ENCODE measurements around the gene FGF5. TPM values are rescaled to one million over a fixed set of nuclear protein-coding genes. Genes with fewer than 3 reads are reported as not detected.

FGF5 gene
- total RNA-seq, 1 experiment from 2014 or later, result not detected

DNA sequence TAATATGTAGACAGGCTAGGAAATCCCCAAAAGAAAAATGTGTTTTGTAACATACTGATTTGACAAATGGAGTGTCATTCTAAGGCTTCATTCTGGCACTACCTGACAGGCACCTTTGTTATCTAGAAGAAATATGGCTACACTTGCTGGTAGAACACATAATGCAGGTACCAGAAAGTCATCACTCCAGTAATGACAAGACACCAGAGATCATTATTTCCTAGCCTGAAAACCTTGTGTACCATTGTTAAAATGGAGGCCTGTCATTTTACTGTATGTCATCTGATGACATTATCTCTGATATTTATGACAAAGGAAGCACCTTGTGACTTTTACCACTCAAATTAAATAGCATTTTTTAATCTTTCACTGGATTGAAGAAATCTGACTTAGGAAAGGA is 13.5 kb upstream of the FGF5 start:
- Histone ChIP-seq H3K79me2 (ENCODE audit: insufficient read depth, low read length) (no peaks in the 10 kb centered on the region), H2AFZ (ENCODE audit: low read length) (no peak overlapping the region), H3K79me1 (ENCODE audit: insufficient read depth, low read depth, low read length, poor library complexity, severe bottlenecking) (no peaks in the 10 kb centered on the region), H3K27ac (ENCODE audit: insufficient read length, low read depth, low read length) (no peak overlapping the region), H3T11ph (ENCODE audit: low read length) (no peak overlapping the region), H3K18ac (ENCODE audit: insufficient read length, low read depth, low read length) (no peak overlapping the region), H2BK120ac (ENCODE audit: low read depth, low read length, poor library complexity, severe bottlenecking) (no peak overlapping the region), H3K23me2 (ENCODE audit: insufficient read length, low read depth, low read length, poor library complexity, severe bottlenecking) (no peaks in the 10 kb centered on the region), H4K91ac (ENCODE audit: insufficient read length, low read depth, low read length) (no peak overlapping the region), H2BK20ac (ENCODE audit: low read depth, low read length, poor library complexity, severe bottlenecking) (no peak overlapping the region), H2BK5ac (ENCODE audit: insufficient read length, low read length) (no peak overlapping the region), H4K5ac (ENCODE audit: insufficient read length, low read depth, low read length) (no peak overlapping the region), H3K9ac (ENCODE audit: extremely low read depth, insufficient read length, low read length) (no peak overlapping the region), H3K4ac (ENCODE audit: low read depth, low read length) (no peak overlapping the region), H3K14ac (ENCODE audit: insufficient read depth, low read length) (no peak overlapping the region), H3K4me1 (ENCODE audit: insufficient read depth, low read length) (no peaks in the 10 kb centered on the region), H3K4me2 (ENCODE audit: insufficient read depth, insufficient read length, low read length) (no peak overlapping the region), H2BK15ac (ENCODE audit: low read depth, low read length) (no peak overlapping the region), H4K20me1 (ENCODE audit: control insufficient read depth, insufficient read depth, insufficient read length) (no peaks in the 10 kb centered on the region), H2BK12ac (ENCODE audit: insufficient read length, low read depth, low read length) (no peak overlapping the region), H3K23ac (ENCODE audit: insufficient read length, low read depth, low read length) (no peak overlapping the region), H3K56ac (ENCODE audit: insufficient read length, low read depth, low read length) (no peak overlapping the region), H4K8ac (replicated peaks; ENCODE audit: insufficient read length, low read depth, low read length) (no peak overlapping the region), H2AK5ac (ENCODE audit: insufficient read length, low read length) (no peak overlapping the region), H3K27me3 (ENCODE audit: insufficient read depth, low read length) (no peaks in the 10 kb centered on the region), H3K9me3 (ENCODE audit: control insufficient read depth, low read depth, low read length) (no peaks in the 10 kb centered on the region)
- H3K36me3 Mint-ChIP-seq (ENCODE audit: insufficient read depth in 1 of 3, low read depth in 3 of 3), result no peaks in the 10 kb centered on the region
- H3K4me1 Mint-ChIP-seq, result no peaks in the 10 kb centered on the region
- no peak for DNase-seq
- H3K27me3 Mint-ChIP-seq (ENCODE audit: low read depth), result peaks cover 39% of the 10 kb centered on the region
- TF ChIP-seq, protein P1, sequence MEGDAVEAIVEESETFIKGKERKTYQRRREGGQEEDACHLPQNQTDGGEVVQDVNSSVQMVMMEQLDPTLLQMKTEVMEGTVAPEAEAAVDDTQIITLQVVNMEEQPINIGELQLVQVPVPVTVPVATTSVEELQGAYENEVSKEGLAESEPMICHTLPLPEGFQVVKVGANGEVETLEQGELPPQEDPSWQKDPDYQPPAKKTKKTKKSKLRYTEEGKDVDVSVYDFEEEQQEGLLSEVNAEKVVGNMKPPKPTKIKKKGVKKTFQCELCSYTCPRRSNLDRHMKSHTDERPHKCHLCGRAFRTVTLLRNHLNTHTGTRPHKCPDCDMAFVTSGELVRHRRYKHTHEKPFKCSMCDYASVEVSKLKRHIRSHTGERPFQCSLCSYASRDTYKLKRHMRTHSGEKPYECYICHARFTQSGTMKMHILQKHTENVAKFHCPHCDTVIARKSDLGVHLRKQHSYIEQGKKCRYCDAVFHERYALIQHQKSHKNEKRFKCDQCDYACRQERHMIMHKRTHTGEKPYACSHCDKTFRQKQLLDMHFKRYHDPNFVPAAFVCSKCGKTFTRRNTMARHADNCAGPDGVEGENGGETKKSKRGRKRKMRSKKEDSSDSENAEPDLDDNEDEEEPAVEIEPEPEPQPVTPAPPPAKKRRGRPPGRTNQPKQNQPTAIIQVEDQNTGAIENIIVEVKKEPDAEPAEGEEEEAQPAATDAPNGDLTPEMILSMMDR (conservative IDR thresholded peaks at IDR 0.05), result no peak
- no peaks in the 10 kb centered on the region for H3K9me3 Mint-ChIP-seq
- no peak overlapping the region for H3K27ac Mint-ChIP-seq
- H3K4me3 Mint-ChIP-seq, result no peak overlapping the region
